ENCODE results near the gene GCHFR. TPM values are rescaled to one million over a fixed set of nuclear protein-coding genes. Genes with fewer than 3 reads are reported as not detected.
A peak's percentile ranks its signal among the peaks of the same experiment; 100 is the strongest.

The GCHFR gene
- total and polyA plus RNA-seq, 10 of the 15 experiments (the other 5 are each of a cell fraction or from before 2014, with no cell fraction given) = 10.5 to 94.0 (median 35.3) TPM

GRCh38 chr15:40743485-40743901, 20.4 kb upstream of the GCHFR start:
- H4K20me1 ChIP-seq (ENCODE audit: control insufficient read depth, insufficient read depth) = no peaks in the 10 kb centered on the region
- WGBS (ENCODE audit: insufficient coverage, insufficient replicate concordance, low lambda C conversion rate, missing lambda C conversion rate) = 94% methylated on average over 2 of the region's 2 CpGs
- CTCF ChIA-PET = interaction anchor here (0.6 to 2.2 kb wide), 9 partner anchors 11 to 151 kb away, joined by 3 to 14 read pairs (median 4); partner anchors contain the start of genes GCHFR and VPS18

More at GRCh38 chr15:40743485-40743901, 20.4 kb upstream of the GCHFR start:
- Histone ChIP-seq H3K79me2 (ENCODE audit: control insufficient read depth, insufficient read depth, low read length) (no peaks in the 10 kb centered on the region; the same call in 1 of the 2 replicates), H3K36me3 (ENCODE audit: control insufficient read depth in 2 of 2, insufficient read depth in 2 of 2, low read length in 1 of 2) (peaks cover 16 to 23% of the 10 kb centered on the region in 2 experiments), H3K4me1 (ENCODE audit: control insufficient read depth, insufficient read depth, low read length) (peaks cover 9% of the 10 kb centered on the region), H3K4me3 (no peak overlapping the region), H3K9ac (ENCODE audit: control insufficient read depth, insufficient read depth, low read length) (no peak overlapping the region), H2AFZ (ENCODE audit: control insufficient read depth, low read depth, low read length) (no peak overlapping the region), H3K27ac (ENCODE audit: control insufficient read depth, insufficient read depth) (no peak overlapping the region), H3K9me3 (replicated peaks; ENCODE audit: control insufficient read depth, insufficient read depth, low read length) (no peaks in the 10 kb centered on the region), H3K4me2 (ENCODE audit: control insufficient read depth, insufficient read depth) (no peak overlapping the region), H3K27me3 (replicated peaks in 1 of 2; ENCODE audit: control insufficient read depth in 2 of 2, insufficient read depth in 2 of 2, low read length in 1 of 2) (no peaks in the 10 kb centered on the region)
- ChIA-PET SMC1A (ENCODE audit: uncharacterized antibody, unreplicated experiment) (interaction anchor here (0.7 to 2.1 kb wide), 3 partner anchors 10 to 39 kb away, joined by 3 to 8 read pairs (median 3); no protein-coding TSS in a partner anchor), POLR2A (interaction anchor here (0.7 to 1.3 kb wide), 3 partner anchors 39 to 65 kb away, joined by 3 to 7 read pairs (median 4); no protein-coding TSS in a partner anchor), RAD21 (ENCODE audit: unreplicated experiment) (interaction anchor here (0.9 to 2.1 kb wide), 6 partner anchors 13 to 174 kb away, joined by 3 to 11 read pairs (median 5); partner anchors contain the start of genes RAD51 and RPUSD2)
- ATAC-seq (no peak), DNase-seq (ENCODE audit: low read depth, low spot score) (no peak), FAIRE-seq (no peak)
- TF ChIP-seq CUX1 (IDR thresholded peaks at IDR 0.05; ENCODE audit: insufficient replicate concordance, low read depth, low read length) (no peak), RFX5 (IDR thresholded peaks at IDR 0.05; ENCODE audit: low read depth, low read length) (no peak), NFIC (IDR thresholded peaks at IDR 0.05; ENCODE audit: low read depth, low read length) (no peak), SRF (IDR thresholded peaks at IDR 0.05; ENCODE audit: low read depth in 2 of 2, low read length in 2 of 2) (no peak), BHLHE40 (IDR thresholded peaks at IDR 0.05; ENCODE audit: borderline replicate concordance in 1 of 2, low read depth in 2 of 2, low read length in 1 of 2) (0 out of 4 replicates have a peak, but pooled peaks of 1 of the 2 experiments have one; percentile 27)
- no TSS peak for BruUV-seq (replicated peaks)
- intact Hi-C loops (cut with micrococcal nuclease; ENCODE audit: unreplicated experiment) (no loop called here), in situ Hi-C loops (cut with MboI) (no loop called here)
